Measurements from ENCODE around the gene PITPNM2. TPM values are rescaled to one million over a fixed set of nuclear protein-coding genes. Genes with fewer than 3 reads are reported as not detected.
A peak's percentile ranks its signal among the peaks of the same experiment; 100 is the strongest.

The PITPNM2 gene
- total RNA-seq, 1 donor from 2014 or later, result 5.2 TPM

DNA sequence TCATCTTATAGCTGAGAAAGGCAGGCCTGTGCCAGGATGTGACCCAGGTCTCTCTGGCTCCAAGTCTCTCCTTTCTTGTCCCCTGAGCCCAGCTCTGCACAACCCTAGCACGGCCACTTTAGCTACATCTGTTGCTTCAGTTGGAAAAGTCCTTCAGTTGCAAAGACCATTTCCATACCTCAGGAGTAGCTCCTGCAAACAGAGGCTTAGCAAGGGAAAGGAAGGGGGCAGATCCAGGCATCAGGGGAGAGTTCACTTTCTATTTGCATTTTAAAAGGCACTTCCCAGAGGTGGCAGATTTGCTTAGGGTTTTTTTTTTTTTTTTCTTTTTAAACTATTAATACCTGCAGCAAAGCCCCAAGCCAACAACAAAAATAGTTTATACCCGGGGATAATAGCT is 3.0 kb upstream of the PITPNM2 start:
- DNase-seq (ENCODE audit: low read depth), result no peak
- H3K4me3 ChIP-seq (ENCODE audit: low read depth, low read length), result no peak overlapping the region
- no peaks in the 10 kb centered on the region for H3K27me3 ChIP-seq (ENCODE audit: control insufficient read depth, insufficient read depth, low read length)
- H3K36me3 ChIP-seq (ENCODE audit: control insufficient read depth, insufficient read depth, low read length), result no peaks in the 10 kb centered on the region
- TF ChIP-seq, protein P1, sequence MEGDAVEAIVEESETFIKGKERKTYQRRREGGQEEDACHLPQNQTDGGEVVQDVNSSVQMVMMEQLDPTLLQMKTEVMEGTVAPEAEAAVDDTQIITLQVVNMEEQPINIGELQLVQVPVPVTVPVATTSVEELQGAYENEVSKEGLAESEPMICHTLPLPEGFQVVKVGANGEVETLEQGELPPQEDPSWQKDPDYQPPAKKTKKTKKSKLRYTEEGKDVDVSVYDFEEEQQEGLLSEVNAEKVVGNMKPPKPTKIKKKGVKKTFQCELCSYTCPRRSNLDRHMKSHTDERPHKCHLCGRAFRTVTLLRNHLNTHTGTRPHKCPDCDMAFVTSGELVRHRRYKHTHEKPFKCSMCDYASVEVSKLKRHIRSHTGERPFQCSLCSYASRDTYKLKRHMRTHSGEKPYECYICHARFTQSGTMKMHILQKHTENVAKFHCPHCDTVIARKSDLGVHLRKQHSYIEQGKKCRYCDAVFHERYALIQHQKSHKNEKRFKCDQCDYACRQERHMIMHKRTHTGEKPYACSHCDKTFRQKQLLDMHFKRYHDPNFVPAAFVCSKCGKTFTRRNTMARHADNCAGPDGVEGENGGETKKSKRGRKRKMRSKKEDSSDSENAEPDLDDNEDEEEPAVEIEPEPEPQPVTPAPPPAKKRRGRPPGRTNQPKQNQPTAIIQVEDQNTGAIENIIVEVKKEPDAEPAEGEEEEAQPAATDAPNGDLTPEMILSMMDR (IDR thresholded peaks at IDR 0.05; ENCODE audit: insufficient read depth, low read length, poor library complexity, severe bottlenecking), result no peak

DNA sequence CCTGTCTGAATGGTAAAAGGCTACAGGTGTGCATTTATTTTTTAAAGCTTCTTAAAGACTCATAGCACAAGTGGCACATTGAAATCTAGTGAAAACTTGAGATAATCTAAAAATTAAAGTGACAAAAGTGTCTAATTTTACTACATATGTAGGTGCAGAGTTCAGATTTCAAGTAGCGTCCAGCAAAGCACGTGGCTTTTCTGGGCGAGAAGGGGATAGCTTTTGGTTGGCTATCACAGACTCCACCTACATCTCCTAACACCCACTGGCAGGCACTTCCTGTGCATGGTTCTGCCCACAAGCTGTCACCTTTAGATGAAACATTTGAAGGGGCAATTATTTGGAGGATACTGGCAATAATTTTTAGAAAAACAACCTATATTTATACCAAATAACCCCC is 1.9 kb upstream of the PITPNM2 start:
- Histone ChIP-seq H3K27me3 (ENCODE audit: control insufficient read depth, insufficient read depth, low read length) (no peaks in the 10 kb centered on the region), H3K36me3 (ENCODE audit: control insufficient read depth, insufficient read depth, low read length) (no peaks in the 10 kb centered on the region)
- TF ChIP-seq, protein P1 (IDR thresholded peaks at IDR 0.05; ENCODE audit: insufficient read depth, low read length, poor library complexity, severe bottlenecking), result no peak

DNA sequence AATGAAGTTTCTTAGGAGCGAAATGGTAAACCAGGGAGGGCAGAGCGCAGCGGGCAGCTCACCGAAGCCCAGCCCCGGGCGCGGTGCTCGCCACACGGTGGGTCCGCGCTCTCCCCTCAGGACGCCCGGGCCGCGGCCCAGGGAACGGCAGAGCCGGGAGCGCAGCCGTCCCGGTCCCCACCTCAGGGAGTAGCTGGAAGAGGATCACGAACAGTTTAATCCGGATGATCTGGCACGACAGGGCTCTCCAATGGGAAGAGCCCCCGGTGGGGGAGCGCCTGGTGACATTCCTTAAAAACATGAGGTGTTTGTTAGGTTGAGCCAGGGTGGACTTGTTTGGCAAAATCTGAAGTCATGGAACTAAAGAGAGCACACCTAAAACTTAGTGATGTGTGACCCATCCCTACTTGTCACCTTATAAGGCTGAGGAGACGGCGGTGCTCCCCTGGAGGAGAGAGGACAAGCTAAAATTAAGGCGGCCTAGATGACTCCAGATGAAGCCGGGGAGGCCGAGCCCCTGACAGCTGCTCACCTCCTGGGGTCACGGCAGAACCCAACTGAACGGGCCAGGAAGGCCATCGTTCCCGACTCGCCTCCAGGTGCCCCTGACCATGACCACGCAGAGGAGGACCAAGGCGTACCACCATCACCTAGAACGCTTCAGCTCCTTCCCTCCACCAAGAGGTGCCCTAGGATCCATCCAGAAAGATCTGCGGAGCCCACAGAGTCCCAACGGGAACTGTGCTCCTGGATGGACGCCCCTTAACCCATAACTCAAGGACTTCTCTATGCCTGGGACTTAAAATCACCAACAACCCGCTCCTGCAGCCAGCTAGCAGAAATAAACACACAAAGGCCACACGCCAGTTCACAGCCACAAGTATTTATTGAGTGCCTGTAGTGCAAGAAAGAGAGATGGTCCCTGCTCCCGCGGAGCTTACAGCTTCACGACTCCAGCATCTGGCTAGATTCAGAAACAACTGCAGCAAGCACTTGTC is 866 bp upstream of the PITPNM2 start:
- DNase-seq (ENCODE audit: low read depth), result no peak
- TF ChIP-seq, protein P1 (IDR thresholded peaks at IDR 0.05; ENCODE audit: insufficient read depth, low read length, poor library complexity, severe bottlenecking), result no peak
- Histone ChIP-seq H3K27me3 (ENCODE audit: control insufficient read depth, insufficient read depth, low read length) (no peaks in the 10 kb centered on the region), H3K36me3 (ENCODE audit: control insufficient read depth, insufficient read depth, low read length) (no peaks in the 10 kb centered on the region), H3K4me3 (ENCODE audit: low read depth, low read length) (peak overlapping the region; percentile 48)

More for the DNA sequence above, 1.9 kb upstream of the PITPNM2 start:
- no peak overlapping the region for H3K4me3 ChIP-seq (ENCODE audit: low read depth, low read length)
- DNase-seq (ENCODE audit: low read depth), result no peak

DNA sequence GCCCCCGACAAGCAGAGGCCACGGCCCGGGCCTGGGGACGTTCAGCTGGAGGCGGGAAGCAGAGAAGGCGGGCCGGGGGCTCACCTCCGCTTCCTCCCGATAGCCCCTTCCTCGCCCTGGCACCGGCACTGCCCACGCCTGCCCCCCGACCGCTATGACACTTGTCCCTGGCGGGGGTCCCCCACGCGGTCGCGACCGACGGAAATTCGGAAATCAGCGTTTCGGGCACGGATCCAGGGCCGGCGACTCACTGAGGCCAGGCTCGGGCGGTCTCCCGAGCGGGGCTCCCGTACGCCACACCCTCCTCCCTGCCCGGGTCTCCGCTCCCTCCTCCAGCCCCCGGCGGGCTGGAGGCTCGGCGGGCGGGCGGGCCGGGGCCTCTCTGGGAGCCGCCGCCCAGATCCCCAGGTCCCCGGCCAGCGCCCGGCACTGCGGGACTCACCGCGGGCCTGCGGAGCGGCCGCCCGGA is 581 bp downstream of the PITPNM2 start:
- Histone ChIP-seq H3K27me3 (ENCODE audit: control insufficient read depth, insufficient read depth, low read length) (no peaks in the 10 kb centered on the region), H3K36me3 (ENCODE audit: control insufficient read depth, insufficient read depth, low read length) (no peaks in the 10 kb centered on the region), H3K4me3 (ENCODE audit: low read depth, low read length) (peak overlapping the region; percentile 74)
- no peak for DNase-seq (ENCODE audit: low read depth)
- TF ChIP-seq, protein P1 (IDR thresholded peaks at IDR 0.05; ENCODE audit: insufficient read depth, low read length, poor library complexity, severe bottlenecking), result no peak

DNA sequence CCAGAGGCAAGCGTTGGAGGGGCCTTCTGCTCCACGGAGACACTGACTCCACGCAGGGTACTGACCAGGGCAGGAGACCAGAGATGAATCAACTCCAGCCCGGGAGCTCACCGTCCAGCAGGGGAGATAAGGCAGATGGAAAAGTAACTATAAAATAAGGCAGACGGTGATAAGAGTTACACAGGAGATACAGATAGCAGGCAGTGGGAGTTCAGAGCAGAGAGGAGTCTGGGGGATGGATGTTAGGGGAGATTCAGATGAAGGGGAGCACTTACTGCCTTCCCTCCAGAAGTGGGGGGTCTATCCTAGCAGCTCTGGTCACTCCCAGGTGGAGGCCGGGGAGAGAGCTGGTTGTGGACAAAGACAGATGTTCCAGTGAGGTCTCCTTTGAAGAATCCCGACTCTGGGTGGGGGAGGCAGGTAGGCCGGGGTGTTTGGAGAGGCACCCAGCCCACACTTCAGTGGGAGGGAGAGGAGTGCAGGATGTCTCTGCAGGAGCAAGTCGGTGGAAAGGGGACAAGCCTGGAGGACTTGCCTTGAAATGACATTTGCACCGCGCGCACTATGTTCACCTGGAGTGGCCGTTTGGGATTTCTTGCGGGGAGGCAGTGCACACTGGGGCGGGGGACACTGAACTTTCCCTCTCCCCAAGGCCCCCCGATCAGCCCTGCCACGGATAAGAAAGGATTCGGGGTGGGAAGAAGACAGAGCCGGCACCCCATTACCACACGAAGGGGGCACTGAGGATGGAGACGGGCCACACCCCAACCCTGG is 1.2 kb downstream of the PITPNM2 start:
- no peak for DNase-seq (ENCODE audit: low read depth)
- no peaks in the 10 kb centered on the region for H3K27me3 ChIP-seq (ENCODE audit: control insufficient read depth, insufficient read depth, low read length)
- no peaks in the 10 kb centered on the region for H3K36me3 ChIP-seq (ENCODE audit: control insufficient read depth, insufficient read depth, low read length)
- peak overlapping the region; percentile 74 for H3K4me3 ChIP-seq (ENCODE audit: low read depth, low read length)
- TF ChIP-seq, protein P1 (IDR thresholded peaks at IDR 0.05; ENCODE audit: insufficient read depth, low read length, poor library complexity, severe bottlenecking), result no peak
